CD4-positive, alpha-beta T cell treated with Interleukin-21 for 1 hour (primary cell): ENCODE data around the gene FXYD1.

ENCODE experiments used
- DNase-seq: peaks from one replicate; pipeline ENCODE4 v3.0.0-alpha.2; 2020

The FXYD1 gene

GRCh38 chr19:35108730-35109129 is 29.9 kb upstream of the FXYD1 start:
- no peak for DNase-seq

- no peak for DNase-seq
These were observed 29.1 kb upstream of the FXYD1 start for GRCh38 chr19:35109395-35110112.

GRCh38 chr19:35110974-35111373 is 27.6 kb upstream of the FXYD1 start:
- DNase-seq: no peak

- no peak for DNase-seq
These were observed 25.5 kb upstream of the FXYD1 start for GRCh38 chr19:35112995-35113688.

- peak; percentile 70 for DNase-seq
These were observed 24.1 kb upstream of the FXYD1 start for GRCh38 chr19:35114353-35115176.

GRCh38 chr19:35115177-35115951 is 23.3 kb upstream of the FXYD1 start, which contains the start of gene FXYD3:
Gene FXYD3, plus strand, starts transcription at chr19:35115823. Its CDS starts 3,554 bp downstream, at chr19:35119377.
- no peak for DNase-seq

GRCh38 chr19:35116072-35116801 is 22.4 kb upstream of the FXYD1 start:
- no peak for DNase-seq

- no peak for DNase-seq
These were observed 21.5 kb upstream of the FXYD1 start for GRCh38 chr19:35117116-35117515.

GRCh38 chr19:35117799-35118198 is 20.8 kb upstream of the FXYD1 start:
- no peak for DNase-seq

GRCh38 chr19:35118268-35119020 is 20.2 kb upstream of the FXYD1 start:
- DNase-seq: no peak

GRCh38 chr19:35119091-35119490 is 19.5 kb upstream of the FXYD1 start:
- no peak for DNase-seq

- DNase-seq: no peak
These were observed 19.0 kb upstream of the FXYD1 start for GRCh38 chr19:35119578-35120155.

GRCh38 chr19:35120492-35120891 is 18.1 kb upstream of the FXYD1 start:
- no peak for DNase-seq

- no peak for DNase-seq
These were observed 17.7 kb upstream of the FXYD1 start for GRCh38 chr19:35120898-35121297.

GRCh38 chr19:35122687-35123551 is 15.7 kb upstream of the FXYD1 start:
- DNase-seq: no peak

GRCh38 chr19:35123573-35123972 is 15.1 kb upstream of the FXYD1 start:
- no peak for DNase-seq

GRCh38 chr19:35124098-35125060 is 14.2 kb upstream of the FXYD1 start:
- DNase-seq: peak; percentile 89

- no peak for DNase-seq
These were observed 13.3 kb upstream of the FXYD1 start for GRCh38 chr19:35125270-35125717.
